Inflammatory macrophage treated with lipopolysaccharide for 4 hours (primary cell): Measurements from ENCODE around the gene PTPRG.
A peak's percentile ranks its signal among the peaks of the same experiment; 100 is the strongest.

ENCODE experiments used
- DNase-seq: peaks from one replicate; pipeline ENCODE4 v3.0.0-alpha.2; 2020

The PTPRG gene

GRCh38 chr3:62220616-62221015 is 659.2 kb downstream of the PTPRG start:
- no peak for DNase-seq

GRCh38 chr3:62225051-62225450 is 663.7 kb downstream of the PTPRG start:
- no peak for DNase-seq

- no peak for DNase-seq
Observed at GRCh38 chr3:62226601-62227339, 665.4 kb downstream of the PTPRG start.

GRCh38 chr3:62228467-62228866 is 667.1 kb downstream of the PTPRG start:
- no peak for DNase-seq

GRCh38 chr3:62229211-62229610 is 667.8 kb downstream of the PTPRG start:
- DNase-seq, result no peak

GRCh38 chr3:62229908-62230307 is 668.5 kb downstream of the PTPRG start:
- DNase-seq, result no peak

GRCh38 chr3:62233065-62233464 is 671.7 kb downstream of the PTPRG start:
- DNase-seq, result no peak

- no peak for DNase-seq
Observed at GRCh38 chr3:62236016-62236415, 674.6 kb downstream of the PTPRG start.

GRCh38 chr3:62237286-62237948 is 676.0 kb downstream of the PTPRG start:
- DNase-seq, result no peak

GRCh38 chr3:62238003-62238402 is 676.6 kb downstream of the PTPRG start:
- peak; percentile 26 for DNase-seq

- DNase-seq, result no peak
Observed at GRCh38 chr3:62238431-62238830, 677.1 kb downstream of the PTPRG start.

GRCh38 chr3:62241279-62241678 is 679.9 kb downstream of the PTPRG start:
- no peak for DNase-seq

GRCh38 chr3:62242831-62243509 is 681.6 kb downstream of the PTPRG start:
- DNase-seq, result no peak

GRCh38 chr3:62246094-62246493 is 684.7 kb downstream of the PTPRG start:
- DNase-seq, result no peak

GRCh38 chr3:62246985-62247384 is 685.6 kb downstream of the PTPRG start:
- DNase-seq, result no peak

GRCh38 chr3:62248734-62249483 is 687.5 kb downstream of the PTPRG start:
- no peak for DNase-seq

- no peak for DNase-seq
Observed at GRCh38 chr3:62249484-62249776, 688.1 kb downstream of the PTPRG start.

GRCh38 chr3:62249855-62250543 is 688.6 kb downstream of the PTPRG start:
- no peak for DNase-seq

- no peak for DNase-seq
Observed at GRCh38 chr3:62252438-62253157, 691.2 kb downstream of the PTPRG start.

- no peak for DNase-seq
Observed at GRCh38 chr3:62253971-62254370, 692.6 kb downstream of the PTPRG start.

- no peak for DNase-seq
Observed at GRCh38 chr3:62255758-62256157, 694.4 kb downstream of the PTPRG start.

- no peak for DNase-seq
Observed at GRCh38 chr3:62259924-62260323, 698.6 kb downstream of the PTPRG start.
